GM23338 (cell line): ENCODE data around the gene HOXC4.
"Not testable (repeated sequence)": the region's sequence is repeated elsewhere in the genome, so short reads cannot be mapped to it uniquely, and the experiment has no call there.

Experiments used
- EZH2 ChIP-seq: fragments of 200-600 bp; sonication (generic); IDR thresholded peaks from one replicate; pipeline ENCODE4 v1.8.0; 2017; ENCODE audit warnings: antibody characterized with exemption, mild to moderate bottlenecking, low read depth; ENCODE audit not compliant: unreplicated experiment
- TF ChIP-seq, protein P1 (sequence below), 2 experiments: fragments of 200-600 bp in 1 of 2; sonication (generic) in 1 of 2; conservative IDR thresholded peaks; 2 replicates each; pipeline versions ENCODE4 v1.5.1 to v1.6.1; 2016 to 2017; ENCODE audit warnings: antibody characterized with exemption in 2 of 2, low read depth in 2 of 2, mild to moderate bottlenecking in 2 of 2, moderate library complexity in 1 of 2

DNA sequence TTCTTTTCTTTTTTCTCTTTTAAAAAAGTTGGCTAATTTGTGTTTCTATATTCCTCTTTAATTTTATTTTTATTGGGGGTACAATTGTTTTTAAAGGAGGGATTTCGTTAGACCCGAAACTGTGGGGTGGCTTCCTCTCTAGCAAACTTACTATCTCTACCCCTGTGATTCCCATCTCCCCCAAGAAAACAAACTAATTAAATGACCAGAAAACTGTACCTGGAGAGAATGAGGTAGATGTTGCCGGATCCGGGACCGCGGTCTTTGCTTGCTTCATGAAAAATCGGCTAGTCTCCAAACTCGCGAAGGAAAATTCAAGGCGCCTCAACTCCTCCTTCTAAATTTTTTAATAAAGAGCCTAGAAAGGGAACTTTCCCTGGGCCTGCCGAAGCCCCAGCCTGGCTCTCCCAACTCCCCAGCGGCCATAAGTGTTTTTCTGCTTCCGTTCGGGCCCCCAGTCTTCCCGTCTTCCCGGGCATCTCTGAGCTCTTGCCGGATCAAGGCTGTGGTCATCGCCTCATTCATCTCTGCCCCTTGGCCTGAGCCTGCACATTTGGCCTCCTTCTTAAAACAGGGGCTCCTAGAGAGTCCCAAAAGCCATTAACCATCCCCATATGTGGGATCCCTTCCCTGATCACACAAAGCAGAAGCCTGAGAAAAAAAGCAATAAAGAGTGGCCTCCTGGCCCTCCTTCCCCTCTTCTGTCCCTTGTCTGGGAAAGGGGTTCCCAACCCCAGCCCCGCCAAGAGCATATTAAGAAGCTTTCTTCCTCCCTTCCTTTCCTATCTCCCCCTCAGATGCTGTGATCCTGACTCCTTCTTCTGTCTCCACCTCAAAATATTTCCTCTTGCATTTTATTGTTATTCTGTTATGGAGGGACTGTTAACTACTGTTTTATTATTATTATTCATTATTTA is 26.6 kb downstream of the HOXC4 start:
- TF ChIP-seq, protein P1, sequence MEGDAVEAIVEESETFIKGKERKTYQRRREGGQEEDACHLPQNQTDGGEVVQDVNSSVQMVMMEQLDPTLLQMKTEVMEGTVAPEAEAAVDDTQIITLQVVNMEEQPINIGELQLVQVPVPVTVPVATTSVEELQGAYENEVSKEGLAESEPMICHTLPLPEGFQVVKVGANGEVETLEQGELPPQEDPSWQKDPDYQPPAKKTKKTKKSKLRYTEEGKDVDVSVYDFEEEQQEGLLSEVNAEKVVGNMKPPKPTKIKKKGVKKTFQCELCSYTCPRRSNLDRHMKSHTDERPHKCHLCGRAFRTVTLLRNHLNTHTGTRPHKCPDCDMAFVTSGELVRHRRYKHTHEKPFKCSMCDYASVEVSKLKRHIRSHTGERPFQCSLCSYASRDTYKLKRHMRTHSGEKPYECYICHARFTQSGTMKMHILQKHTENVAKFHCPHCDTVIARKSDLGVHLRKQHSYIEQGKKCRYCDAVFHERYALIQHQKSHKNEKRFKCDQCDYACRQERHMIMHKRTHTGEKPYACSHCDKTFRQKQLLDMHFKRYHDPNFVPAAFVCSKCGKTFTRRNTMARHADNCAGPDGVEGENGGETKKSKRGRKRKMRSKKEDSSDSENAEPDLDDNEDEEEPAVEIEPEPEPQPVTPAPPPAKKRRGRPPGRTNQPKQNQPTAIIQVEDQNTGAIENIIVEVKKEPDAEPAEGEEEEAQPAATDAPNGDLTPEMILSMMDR (conservative IDR thresholded peaks at IDR 0.05; ENCODE audit: low read depth in 2 of 2): not testable (repeated sequence)
- TF ChIP-seq EZH2: peak; percentile 82
